Dedifferentiated amniotic fluid mesenchymal stem cell (primary cell): Measurements from ENCODE around the gene TP53TG5.

Experiments used
- DNase-seq: peaks from one replicate; pipeline ENCODE4 v3.0.0-alpha.2; 2016; ENCODE audit errors: extremely low spot score

The TP53TG5 gene

GRCh38 chr20:45378191-45378590, at the start of gene TP53TG5:
TP53TG5 (minus strand) TSS chr20:45378325; CDS start chr20:45378236, 89 bp downstream.
- no peak for DNase-seq

- no peak for DNase-seq
These were observed 49.4 kb upstream of the TP53TG5 start for GRCh38 chr20:45427236-45428149.

GRCh38 chr20:45426320-45427016, 48.3 kb upstream of the TP53TG5 start:
- no peak for DNase-seq

GRCh38 chr20:45425561-45425960, 47.4 kb upstream of the TP53TG5 start:
- DNase-seq: no peak

GRCh38 chr20:45423700-45424099, 45.6 kb upstream of the TP53TG5 start:
- no peak for DNase-seq

- DNase-seq: no peak
These were observed 42.0 kb upstream of the TP53TG5 start for GRCh38 chr20:45420125-45420524.

GRCh38 chr20:45419188-45420091, 41.3 kb upstream of the TP53TG5 start:
- DNase-seq: peak; percentile 25

- no peak for DNase-seq
These were observed 38.8 kb upstream of the TP53TG5 start for GRCh38 chr20:45416917-45417316.

- peak; percentile 74 for DNase-seq
These were observed 37.9 kb upstream of the TP53TG5 start, which contains the start of gene PIGT for GRCh38 chr20:45415822-45416637. PIGT (plus strand) TSS chr20:45416141; CDS start chr20:45416157, 16 bp downstream.

GRCh38 chr20:45413479-45413878, 35.4 kb upstream of the TP53TG5 start:
- no peak for DNase-seq

- DNase-seq: no peak
These were observed 34.5 kb upstream of the TP53TG5 start for GRCh38 chr20:45412653-45413052.

- DNase-seq: no peak
These were observed 32.8 kb upstream of the TP53TG5 start for GRCh38 chr20:45410887-45411286.

GRCh38 chr20:45409521-45410272, 31.6 kb upstream of the TP53TG5 start:
- no peak for DNase-seq

- DNase-seq: no peak
These were observed 30.6 kb upstream of the TP53TG5 start for GRCh38 chr20:45408646-45409213.

- no peak for DNase-seq
These were observed 29.9 kb upstream of the TP53TG5 start, which contains the start of gene DBNDD2 for GRCh38 chr20:45407783-45408645. DBNDD2 (plus strand) TSS chr20:45408289; CDS start chr20:45408468, 179 bp downstream.

GRCh38 chr20:45407067-45407745, 29.1 kb upstream of the TP53TG5 start:
- DNase-seq: no peak

GRCh38 chr20:45406260-45407066, 28.3 kb upstream of the TP53TG5 start:
- DNase-seq: no peak
